Neural cell (in vitro differentiated cells): ENCODE results near the gene STX16. TPM values are rescaled to one million over a fixed set of nuclear protein-coding genes. Genes with fewer than 3 reads are reported as not detected.
"Not testable (repeated sequence)": the region's sequence is repeated elsewhere in the genome, so short reads cannot be mapped to it uniquely, and the experiment has no call there.

Experiments used
- H2AFZ ChIP-seq: fragments of 200-600, 300-800 bp; sonication (generic), shearing (Covaris generic); 2 replicates; pipeline ENCODE4 v1.6.0; 2014; ENCODE audit warnings: low read depth, mild to moderate bottlenecking, antibody characterized with exemption, low read length, moderate library complexity
- H3F3A ChIP-seq: fragments of 200-600 bp; shearing (Covaris generic); 2 replicates; pipeline ENCODE4 v1.6.1; 2016; ENCODE audit warnings: mild to moderate bottlenecking, moderate library complexity, mixed read lengths, antibody characterized with exemption, low read length; ENCODE audit not compliant: insufficient read depth, poor library complexity, severe bottlenecking
- H3K27ac ChIP-seq: fragments of 200-600, 300-800 bp; sonication (generic), shearing (Covaris generic); 2 replicates; pipeline ENCODE4 v1.5.1; 2014; ENCODE audit warnings: mild to moderate bottlenecking, low read length, moderate library complexity
- H3K27me3 ChIP-seq: fragments of 300-800, 200-600 bp; sonication (generic), shearing (Covaris generic); 2 replicates; pipeline ENCODE4 v1.6.0; 2014; ENCODE audit warnings: mild to moderate bottlenecking, low read depth, low read length, moderate library complexity; ENCODE audit not compliant: insufficient read depth
- H3K36me3 ChIP-seq: fragments of 300-800, 200-600 bp; sonication (generic), shearing (Covaris generic); 2 replicates; pipeline ENCODE4 v1.5.1; 2014; ENCODE audit warnings: mild to moderate bottlenecking, antibody characterized with exemption, low read length, moderate library complexity; ENCODE audit not compliant: insufficient read depth
- H3K4me2 ChIP-seq: fragments of 300-800, 200-600 bp; sonication (generic), shearing (Covaris generic); 2 replicates; pipeline ENCODE4 v1.6.0; 2014; ENCODE audit warnings: mild to moderate bottlenecking, low read length
- H3K4me3 ChIP-seq: fragments of 300-800, 200-600 bp; sonication (generic), shearing (Covaris generic); 2 replicates; pipeline ENCODE4 v1.5.1; 2014; ENCODE audit warnings: mild to moderate bottlenecking, low read length, moderate library complexity
- H3K79me2 ChIP-seq: fragments of 200-600 bp; shearing (Covaris generic); replicated peaks from 2 replicates; pipeline ENCODE4 v1.6.0; 2014; ENCODE audit warnings: mild to moderate bottlenecking, low read length, moderate library complexity; ENCODE audit not compliant: insufficient read depth
- H3K9ac ChIP-seq: fragments of 300-800, 200-600 bp; sonication (generic), shearing (Covaris generic); 2 replicates; pipeline ENCODE4 v1.6.1; 2016; ENCODE audit warnings: mild to moderate bottlenecking, low read length, mixed read lengths
- H3K9me2 ChIP-seq: fragments of 200-600 bp; shearing (Covaris generic); 2 replicates; pipeline ENCODE4 v1.6.1; 2016; ENCODE audit warnings: mild to moderate bottlenecking, low read length, mixed read lengths; ENCODE audit not compliant: insufficient read depth
- H3K9me3 ChIP-seq: fragments of 200-600, 300-800 bp; sonication (generic), shearing (Covaris generic); 2 replicates; pipeline ENCODE4 v1.6.1; 2016; ENCODE audit warnings: mild to moderate bottlenecking, mixed run types, low read length, moderate library complexity, mixed read lengths
- H4K20me1 ChIP-seq: fragments of 200-600 bp; shearing (Covaris generic); 2 replicates; pipeline ENCODE4 v1.6.1; 2016; ENCODE audit warnings: mild to moderate bottlenecking, mixed run types; ENCODE audit not compliant: insufficient read depth
- EP300 ChIP-seq: fragments of 450-650 bp; conservative IDR thresholded peaks from 2 replicates; pipeline ENCODE4 v1.6.1; 2014; ENCODE audit warnings: antibody characterized with exemption, mild to moderate bottlenecking, moderate library complexity; ENCODE audit not compliant: poor library complexity, severe bottlenecking
- EZH2 ChIP-seq: fragments of 200-600, 300-800 bp; shearing (Covaris generic), sonication (generic); IDR thresholded peaks from 2 replicates; pipeline ENCODE4 v1.6.1; 2014; ENCODE audit warnings: antibody characterized with exemption, low read length, borderline replicate concordance, mild to moderate bottlenecking; ENCODE audit not compliant: insufficient read depth, poor library complexity, severe bottlenecking
- POLR2AphosphoS5 ChIP-seq: IDR thresholded peaks from 2 replicates; pipeline ENCODE4 v1.6.1; 2012
- RAD21 ChIP-seq: fragments of 450-650 bp; conservative IDR thresholded peaks from 2 replicates; pipeline ENCODE4 v1.6.1; 2014; ENCODE audit warnings: antibody characterized with exemption, mild to moderate bottlenecking, moderate library complexity
- SMC3 ChIP-seq: fragments of 450-650 bp; conservative IDR thresholded peaks from 2 replicates; pipeline ENCODE4 v1.6.1; 2014; ENCODE audit warnings: antibody characterized with exemption, mild to moderate bottlenecking, moderate library complexity; ENCODE audit not compliant: poor library complexity
- TAF1 ChIP-seq: IDR thresholded peaks from 2 replicates; pipeline ENCODE4 v1.6.1; 2012; ENCODE audit warnings: low read depth
- polyA plus RNA-seq: library from polyadenylated mRNA; depleted of rRNA; stranded (reverse); fragments of >200 nt; gene quantifications from 2 replicates; pipeline ENCODE4 v1.2.3, GENCODE V29; 2014
- TF ChIP-seq, protein P1 (sequence below): fragments of 450-650 bp; IDR thresholded peaks from 2 replicates; pipeline ENCODE4 v1.5.1; 2014; ENCODE audit warnings: antibody characterized with exemption, mild to moderate bottlenecking, moderate library complexity; ENCODE audit not compliant: poor library complexity, severe bottlenecking

STX16 gene
- polyA plus RNA-seq, 1 donor from 2014 or later: 120 TPM

GRCh38 chr20:58642441-58642840, 8.6 kb upstream of the STX16 start (continued):
- TF ChIP-seq, protein P1, sequence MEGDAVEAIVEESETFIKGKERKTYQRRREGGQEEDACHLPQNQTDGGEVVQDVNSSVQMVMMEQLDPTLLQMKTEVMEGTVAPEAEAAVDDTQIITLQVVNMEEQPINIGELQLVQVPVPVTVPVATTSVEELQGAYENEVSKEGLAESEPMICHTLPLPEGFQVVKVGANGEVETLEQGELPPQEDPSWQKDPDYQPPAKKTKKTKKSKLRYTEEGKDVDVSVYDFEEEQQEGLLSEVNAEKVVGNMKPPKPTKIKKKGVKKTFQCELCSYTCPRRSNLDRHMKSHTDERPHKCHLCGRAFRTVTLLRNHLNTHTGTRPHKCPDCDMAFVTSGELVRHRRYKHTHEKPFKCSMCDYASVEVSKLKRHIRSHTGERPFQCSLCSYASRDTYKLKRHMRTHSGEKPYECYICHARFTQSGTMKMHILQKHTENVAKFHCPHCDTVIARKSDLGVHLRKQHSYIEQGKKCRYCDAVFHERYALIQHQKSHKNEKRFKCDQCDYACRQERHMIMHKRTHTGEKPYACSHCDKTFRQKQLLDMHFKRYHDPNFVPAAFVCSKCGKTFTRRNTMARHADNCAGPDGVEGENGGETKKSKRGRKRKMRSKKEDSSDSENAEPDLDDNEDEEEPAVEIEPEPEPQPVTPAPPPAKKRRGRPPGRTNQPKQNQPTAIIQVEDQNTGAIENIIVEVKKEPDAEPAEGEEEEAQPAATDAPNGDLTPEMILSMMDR: no peak

GRCh38 chr20:58642896-58643295, 8.2 kb upstream of the STX16 start:
- H3K9ac ChIP-seq, H3K36me3 ChIP-seq, H3K27ac ChIP-seq, H3K27me3 ChIP-seq, H3K4me2 ChIP-seq, H3K79me2 ChIP-seq, H3K4me3 ChIP-seq, H3K9me3 ChIP-seq, H3F3A ChIP-seq, H4K20me1 ChIP-seq, H2AFZ ChIP-seq, H3K9me2 ChIP-seq: not testable (repeated sequence)

- Histone ChIP-seq H3K27me3 (peaks cover 15% of the 10 kb centered on the region), H3K27ac (no peak overlapping the region), H3K9ac (no peak overlapping the region), H4K20me1 (no peaks in the 10 kb centered on the region), H3K79me2 (no peaks in the 10 kb centered on the region), H3F3A (no peaks in the 10 kb centered on the region), H3K36me3 (no peaks in the 10 kb centered on the region), H3K4me2 (no peak overlapping the region), H3K9me2 (no peaks in the 10 kb centered on the region), H3K9me3 (no peaks in the 10 kb centered on the region), H3K4me3 (no peak overlapping the region), H2AFZ (no peak overlapping the region)
- TF ChIP-seq RAD21: no peak
- TF ChIP-seq, protein P1: no peak
- no peak for TF ChIP-seq EZH2
- no peak for TF ChIP-seq SMC3
Measured at GRCh38 chr20:58645412-58645968, 5.6 kb upstream of the STX16 start.

- no peak overlapping the region for H3K9ac ChIP-seq
- TF ChIP-seq SMC3: no peak
- no peak for TF ChIP-seq TAF1
- no peak for TF ChIP-seq EP300
- TF ChIP-seq EZH2: no peak
- no peak for TF ChIP-seq POLR2AphosphoS5
- H3K9me3 ChIP-seq: no peaks in the 10 kb centered on the region
- H3K4me3 ChIP-seq: no peak overlapping the region
- H4K20me1 ChIP-seq: no peaks in the 10 kb centered on the region
- no peaks in the 10 kb centered on the region for H3F3A ChIP-seq
- H3K36me3 ChIP-seq: no peaks in the 10 kb centered on the region
- H3K4me2 ChIP-seq: no peak overlapping the region
- no peaks in the 10 kb centered on the region for H3K9me2 ChIP-seq
- no peak overlapping the region for H3K27ac ChIP-seq
- H2AFZ ChIP-seq: no peak overlapping the region
- H3K79me2 ChIP-seq: no peaks in the 10 kb centered on the region
- H3K27me3 ChIP-seq: peaks cover 15% of the 10 kb centered on the region
Measured at GRCh38 chr20:58646257-58646656, 4.8 kb upstream of the STX16 start.
